HG02623 (cell line): ENCODE results near the gene NHLRC4.
A peak's percentile ranks its signal among the peaks of the same experiment; 100 is the strongest.

Source experiments
- ATAC-seq: cut with Tn5 transposase; IDR thresholded peaks from one replicate; pipeline ENCODE4 v1.9.1; 2021; ENCODE audit warnings: moderate library complexity; ENCODE audit not compliant: unreplicated experiment

The NHLRC4 gene

DNA sequence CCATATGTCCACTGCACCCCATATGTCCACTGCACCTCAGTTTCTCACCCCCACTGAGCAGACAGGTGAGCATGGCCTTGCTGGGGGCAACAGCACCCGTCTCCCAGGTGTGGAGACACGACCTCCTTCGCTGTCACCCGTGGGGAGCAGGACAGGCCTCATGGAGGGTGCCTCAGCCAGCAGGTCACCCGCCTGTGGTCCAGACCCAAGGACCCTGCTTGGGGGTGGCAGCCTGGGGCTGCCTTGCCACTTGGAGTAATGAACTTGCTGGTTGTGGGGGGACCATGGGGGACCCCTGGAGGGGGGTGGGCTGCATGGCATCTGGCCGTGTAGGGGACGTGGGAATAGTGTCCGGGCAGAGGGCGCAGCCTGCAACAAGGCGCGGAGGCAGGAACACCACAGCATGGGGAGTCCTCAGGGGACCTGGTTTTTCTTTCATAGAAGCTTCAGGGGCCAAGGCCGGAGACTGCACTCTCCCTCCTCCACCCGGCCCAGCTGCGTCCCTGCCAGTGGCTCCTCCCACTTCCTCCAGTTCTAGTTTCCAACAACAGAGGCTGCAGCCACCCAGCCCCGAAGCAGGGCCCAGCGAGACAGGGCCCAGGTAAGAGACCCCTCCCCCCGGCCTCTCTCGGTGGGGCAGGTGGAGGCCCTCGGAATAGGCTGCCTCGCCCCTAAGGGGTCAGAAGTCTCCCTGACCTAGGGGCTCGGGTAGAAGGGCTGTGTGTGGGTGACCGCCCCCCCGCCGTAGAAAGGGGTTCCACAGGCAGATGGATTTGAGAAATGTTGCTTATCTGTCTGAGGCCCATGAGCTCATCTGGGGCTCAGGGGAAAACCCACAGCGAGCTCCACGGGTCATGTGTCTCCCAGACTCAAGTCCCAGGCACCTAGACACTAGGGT lies at the start of gene NHLRC4:
Gene NHLRC4 (plus strand): TSS at position 531 of the 898 bp plus-strand sequence. CDS start 1,043 bp downstream, outside the sequence.
- ATAC-seq, result no peak

- no peak for ATAC-seq
Observed at GRCh38 chr16:518858-519257, 47.9 kb upstream of the NHLRC4 start.

DNA sequence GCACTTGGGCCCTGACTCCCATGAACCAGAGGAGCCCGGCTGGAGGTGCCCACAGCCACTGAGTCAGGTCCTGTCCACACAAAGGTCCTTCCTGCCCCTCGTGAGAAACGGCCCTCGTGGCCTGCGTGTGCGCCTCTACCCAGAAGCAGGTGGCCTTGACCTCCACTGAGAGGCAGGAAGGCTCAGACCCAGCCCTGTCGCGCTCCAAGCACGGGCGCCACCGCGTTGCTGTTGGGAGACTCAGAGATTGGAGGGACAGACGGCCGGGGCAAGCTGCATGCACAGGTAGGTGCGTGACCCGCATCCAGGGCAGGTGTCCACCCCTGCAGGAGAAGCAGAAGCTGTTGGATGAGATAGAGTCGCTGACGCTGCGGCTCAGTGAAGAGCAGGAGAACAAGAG lies 47.4 kb upstream of the NHLRC4 start:
- no peak for ATAC-seq

- no peak for ATAC-seq
Observed at GRCh38 chr16:519841-520687, 46.7 kb upstream of the NHLRC4 start.

DNA sequence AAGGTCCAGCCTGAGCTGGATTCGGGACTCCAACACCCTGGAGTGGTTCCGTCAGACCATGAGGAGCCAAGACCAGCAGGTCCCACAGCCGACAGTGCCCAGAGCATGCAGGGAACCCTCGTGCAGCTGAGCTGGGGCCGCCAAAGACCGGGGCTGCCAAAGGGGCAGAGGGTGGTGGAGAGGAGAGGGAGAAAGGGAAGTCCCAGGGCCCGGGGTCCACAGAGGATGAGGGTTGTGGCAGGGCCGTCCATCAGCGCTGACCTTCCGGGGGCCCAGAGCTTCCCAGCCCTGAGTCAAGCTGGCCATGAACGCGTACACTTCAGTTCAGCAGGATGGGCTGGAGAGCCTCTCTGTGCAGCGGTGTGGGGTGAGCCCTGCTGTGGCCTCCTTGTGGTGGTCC lies 46.0 kb upstream of the NHLRC4 start:
- no peak for ATAC-seq

- no peak for ATAC-seq
Observed at GRCh38 chr16:521381-522210, 45.2 kb upstream of the NHLRC4 start.

DNA sequence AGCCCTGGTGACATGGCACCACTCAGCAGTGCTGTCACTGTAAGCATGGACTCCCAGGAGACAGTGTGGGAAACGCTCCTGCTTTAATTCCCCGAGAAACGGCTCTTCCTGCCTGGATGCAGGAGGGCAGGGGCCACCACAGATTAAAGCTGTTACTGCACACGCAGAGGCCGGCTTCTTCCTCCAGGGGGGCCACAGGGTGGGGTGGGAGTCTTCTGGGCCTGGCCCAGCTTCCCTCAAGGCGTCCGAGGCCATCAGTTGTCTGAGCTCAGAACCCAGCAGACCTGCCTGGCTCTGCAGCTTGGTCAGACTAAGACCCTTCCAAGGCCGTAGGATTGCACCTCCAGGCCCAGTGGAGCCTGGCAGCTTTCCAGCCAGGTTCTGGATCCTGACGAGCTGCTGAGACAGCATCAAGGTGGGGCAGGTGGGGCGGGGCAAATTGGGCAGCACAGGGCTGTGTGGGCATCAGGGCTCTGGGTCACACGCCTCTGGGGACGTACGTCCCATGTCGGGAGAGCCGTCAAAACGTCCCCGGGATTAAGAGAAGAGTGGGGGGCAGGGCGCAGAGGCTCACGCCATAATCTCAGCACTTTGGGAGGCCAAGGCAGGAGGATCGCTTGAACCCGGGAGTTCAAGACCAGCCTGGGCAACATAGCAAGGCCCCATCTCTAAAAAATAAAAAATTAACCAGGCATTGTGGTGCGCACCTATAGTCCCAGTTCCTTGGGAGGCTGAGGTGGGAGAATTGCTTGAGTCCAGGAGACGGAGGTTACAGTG lies 44.3 kb upstream of the NHLRC4 start:
- no peak for ATAC-seq

GRCh38 chr16:523097-523741 lies 43.6 kb upstream of the NHLRC4 start:
- ATAC-seq, result no peak

DNA sequence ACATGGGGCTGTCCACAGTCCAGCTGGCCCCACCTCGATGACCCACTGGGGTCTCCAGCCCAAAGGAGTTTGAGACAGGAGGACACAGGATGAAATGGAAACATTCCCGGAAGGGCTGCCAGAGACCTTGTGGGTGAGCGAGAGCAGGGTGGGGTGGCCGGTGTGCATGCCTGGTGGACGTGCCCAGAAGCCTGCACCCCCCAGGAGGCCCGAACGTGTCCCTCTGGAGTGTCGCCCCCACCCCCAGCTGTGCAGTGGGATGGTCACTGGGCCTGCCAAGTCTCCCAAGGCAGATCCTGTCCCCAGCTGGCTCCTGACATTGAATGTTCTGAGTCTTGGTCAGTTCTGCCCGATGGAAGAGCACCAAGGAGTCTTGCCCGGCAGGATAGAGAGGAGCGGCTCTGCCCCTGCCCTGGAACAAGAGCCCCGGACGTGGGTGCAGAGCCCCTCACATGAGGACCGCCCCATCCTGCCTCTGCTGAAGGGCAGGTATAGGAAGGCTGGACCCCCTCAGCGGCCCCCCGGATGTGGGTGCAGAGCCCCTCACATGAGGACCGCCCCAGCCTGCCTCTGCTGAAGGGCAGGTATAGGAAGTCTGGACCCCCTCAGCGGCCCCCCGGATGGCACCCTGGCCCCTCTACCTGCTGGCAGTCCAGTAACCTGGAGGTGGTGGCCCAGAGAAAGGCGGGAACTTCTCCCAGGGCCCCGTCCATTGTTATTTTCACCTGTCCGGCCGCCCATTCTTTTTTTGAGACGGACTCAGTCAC lies 42.3 kb upstream of the NHLRC4 start:
- ATAC-seq, result no peak

- ATAC-seq, result no peak
Observed at GRCh38 chr16:525123-525519, 41.7 kb upstream of the NHLRC4 start.

- no peak for ATAC-seq
Observed at GRCh38 chr16:525520-526180, 41.2 kb upstream of the NHLRC4 start.

DNA sequence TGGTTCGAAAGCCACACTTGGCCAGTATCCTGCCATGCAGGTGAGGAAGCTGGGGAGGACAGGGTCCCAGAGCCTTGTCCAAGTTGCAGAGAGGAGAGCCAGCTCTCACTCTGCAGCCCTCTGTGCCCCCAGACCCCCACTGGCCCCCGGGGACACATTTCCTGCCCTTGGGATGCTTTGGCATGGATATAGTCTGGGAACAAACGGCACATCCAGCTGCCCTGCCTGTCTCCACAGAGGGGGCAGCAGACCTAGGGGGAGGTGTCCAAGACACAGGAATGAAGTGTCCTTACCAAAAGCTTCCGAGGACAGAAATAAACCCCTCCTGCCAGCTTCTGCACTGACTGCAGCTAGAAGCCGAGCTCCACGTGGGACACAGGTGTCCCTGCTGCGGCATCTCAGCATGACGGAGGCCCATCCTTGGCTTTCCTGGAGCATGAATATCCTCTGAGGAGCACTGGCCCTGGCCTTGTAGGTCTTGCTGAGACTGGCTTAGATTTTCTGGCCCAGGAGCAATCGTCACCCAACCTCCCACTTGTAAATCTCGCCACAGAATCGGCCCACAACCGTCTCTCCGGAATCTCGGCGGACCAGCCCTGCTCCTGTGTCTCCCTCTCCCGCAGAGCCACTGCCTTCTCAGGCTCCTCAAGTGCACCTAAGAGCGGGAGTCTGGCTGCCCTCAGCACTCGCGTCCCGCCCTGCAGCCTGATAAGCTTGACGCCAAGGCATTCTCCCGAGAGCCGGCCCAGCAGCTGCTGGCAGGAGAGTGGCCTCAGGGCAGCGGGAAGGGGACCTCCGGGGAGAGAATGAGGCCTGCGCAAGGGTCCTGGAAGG lies 40.4 kb upstream of the NHLRC4 start:
- no peak for ATAC-seq

GRCh38 chr16:527015-527903 lies 39.5 kb upstream of the NHLRC4 start, which contains the start of gene CAPN15:
Gene CAPN15 (plus strand): TSS chr16:527712. CDS start chr16:546839, 19,127 bp downstream.
- ATAC-seq, result peak; percentile 56

DNA sequence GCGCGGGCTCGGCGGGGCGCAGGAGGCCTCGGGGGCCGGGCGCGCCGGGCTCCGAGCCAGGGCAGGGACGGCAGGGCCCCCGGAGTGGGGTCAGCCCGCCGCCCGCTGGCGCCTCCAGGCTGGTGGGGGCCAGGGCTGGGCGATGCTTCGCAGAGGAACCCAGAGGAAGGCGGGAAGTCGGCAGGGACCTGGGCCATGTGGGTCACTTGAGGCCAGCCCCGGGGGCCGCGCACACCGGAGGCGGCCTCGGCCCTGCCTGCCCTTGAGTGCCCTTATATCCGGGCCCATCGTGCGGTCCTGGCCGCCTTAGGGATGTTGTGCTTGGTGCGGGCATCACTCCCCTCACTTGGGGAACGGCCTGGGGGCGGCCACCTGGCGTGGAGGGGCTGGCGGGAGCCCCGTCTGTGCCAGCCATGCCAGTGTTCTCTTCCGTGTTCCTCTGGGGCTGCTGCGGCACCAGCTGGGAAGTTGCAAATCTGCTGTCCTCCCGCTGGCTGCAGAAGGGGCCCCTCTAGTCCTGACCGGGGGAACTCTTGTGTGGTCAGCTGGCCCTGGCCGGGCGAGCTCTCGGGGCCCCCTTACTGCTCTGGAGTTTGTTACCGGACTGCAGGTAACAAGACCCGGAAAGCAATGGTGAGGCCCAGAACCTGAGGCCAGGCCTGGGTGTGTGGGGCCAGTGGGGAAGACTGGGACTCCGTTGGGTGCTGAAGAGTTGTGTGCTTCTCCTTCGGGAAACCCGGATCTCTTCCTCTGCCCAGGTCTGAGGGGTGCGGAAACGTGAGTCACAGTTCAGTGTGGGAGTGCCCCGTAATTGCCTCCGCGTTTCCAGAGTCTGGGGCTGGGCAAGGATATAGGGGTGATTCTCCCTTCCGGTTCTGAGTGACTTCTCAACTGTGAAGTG lies 38.4 kb upstream of the NHLRC4 start:
- peak; percentile 4 for ATAC-seq

DNA sequence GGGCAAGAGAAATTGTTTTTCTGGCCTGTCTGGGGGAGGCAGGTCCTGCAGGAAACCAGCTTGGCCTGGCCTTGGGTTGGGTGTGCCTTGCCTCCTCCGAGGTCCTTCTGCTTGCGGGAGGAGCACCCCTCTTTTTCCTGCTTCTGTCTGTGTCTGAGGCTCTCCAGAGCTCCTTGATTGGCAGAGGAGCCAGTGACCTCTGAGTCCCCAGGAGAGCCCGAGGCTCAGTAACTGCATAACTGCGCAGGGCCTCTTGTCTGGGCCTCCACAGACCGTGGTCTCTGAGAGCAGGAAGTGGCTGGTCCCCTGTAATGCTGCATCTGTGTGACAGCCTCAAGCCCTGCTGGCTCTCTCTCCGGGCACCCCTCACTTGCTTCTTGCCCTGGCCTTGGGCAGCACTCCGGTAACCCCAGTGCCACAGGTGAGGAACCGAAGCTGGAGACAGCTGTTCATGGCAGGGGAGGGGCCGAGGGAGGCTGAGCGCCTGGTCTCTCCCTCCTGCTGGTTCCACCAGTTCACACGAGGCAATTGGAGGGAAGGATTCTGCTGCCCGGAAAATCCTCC lies 37.7 kb upstream of the NHLRC4 start:
- no peak for ATAC-seq
